GM18505 (cell line): Measurements from ENCODE around the gene PPY.

Experiments used
- ATAC-seq: cut with Tn5 transposase; IDR thresholded peaks from one replicate; pipeline ENCODE4 v1.9.1; 2021; ENCODE audit not compliant: unreplicated experiment
- POLR2A ChIP-seq: IDR thresholded peaks from 4 replicates; pipeline ENCODE4 v1.6.1; 2011; ENCODE audit warnings: borderline replicate concordance; ENCODE audit not compliant: insufficient read depth, insufficient read length; ENCODE audit errors: extremely low read depth

Gene PPY

DNA sequence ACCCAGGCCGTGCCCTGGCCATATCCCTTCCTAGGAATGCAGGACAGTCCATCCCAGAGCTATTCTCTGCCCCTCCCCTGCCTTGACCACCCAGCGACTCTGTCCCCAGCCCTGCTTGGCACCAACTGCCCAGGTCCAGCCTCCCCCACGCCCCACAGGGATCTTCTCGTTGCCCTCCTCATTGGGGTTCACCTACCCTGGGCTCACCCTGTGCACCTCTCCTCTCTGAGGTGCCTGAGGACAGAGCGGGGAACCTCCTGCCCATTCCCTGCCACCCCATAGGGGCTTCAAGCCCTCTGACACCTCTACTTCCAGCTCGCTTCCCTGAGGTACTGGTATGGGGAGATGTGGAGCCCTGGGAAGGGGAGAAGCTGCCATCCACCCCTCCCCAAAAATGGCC, 28.7 kb downstream of the PPY start:
- no peak for TF ChIP-seq POLR2A
- no peak for ATAC-seq

GRCh38 chr17:43912635-43913304, 29.5 kb downstream of the PPY start:
- no peak for ATAC-seq
- no peak for TF ChIP-seq POLR2A

GRCh38 chr17:43911904-43912303, 30.4 kb downstream of the PPY start:
- no peak for TF ChIP-seq POLR2A
- no peak for ATAC-seq

DNA sequence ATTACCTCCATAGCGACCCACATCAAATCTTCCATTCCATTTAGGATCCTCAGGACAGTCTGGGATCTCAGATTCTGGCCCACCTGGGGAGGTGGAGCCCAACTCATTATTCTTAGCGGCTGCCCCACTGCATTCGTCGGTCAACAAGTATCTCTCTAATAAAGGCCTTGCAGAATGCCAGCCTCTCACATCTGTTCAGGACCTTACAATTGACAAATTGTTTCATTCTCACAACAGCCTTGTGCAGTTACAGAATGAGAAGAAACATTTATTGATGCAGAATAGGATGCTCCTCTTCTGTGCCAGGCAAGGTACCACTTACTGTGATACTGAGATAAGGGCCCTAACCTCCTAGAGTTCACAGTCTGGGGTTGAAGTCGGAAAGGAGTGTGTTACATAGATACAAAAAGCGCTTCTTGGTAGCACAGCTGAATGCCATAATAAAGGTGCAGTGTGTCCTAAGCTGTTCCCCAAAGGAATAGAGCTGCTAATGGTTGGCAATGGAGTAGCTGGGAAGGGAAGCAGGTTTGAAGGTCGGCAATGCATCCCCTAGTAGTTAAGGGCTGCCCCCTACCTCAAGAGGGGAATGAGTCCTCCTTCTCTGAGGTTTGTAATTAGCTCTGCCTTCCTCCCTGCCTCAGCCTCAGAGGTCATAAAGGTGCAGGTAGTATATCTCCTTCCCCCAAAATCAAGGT, 32.6 kb downstream of the PPY start:
- ATAC-seq = no peak
- no peak for TF ChIP-seq POLR2A

DNA sequence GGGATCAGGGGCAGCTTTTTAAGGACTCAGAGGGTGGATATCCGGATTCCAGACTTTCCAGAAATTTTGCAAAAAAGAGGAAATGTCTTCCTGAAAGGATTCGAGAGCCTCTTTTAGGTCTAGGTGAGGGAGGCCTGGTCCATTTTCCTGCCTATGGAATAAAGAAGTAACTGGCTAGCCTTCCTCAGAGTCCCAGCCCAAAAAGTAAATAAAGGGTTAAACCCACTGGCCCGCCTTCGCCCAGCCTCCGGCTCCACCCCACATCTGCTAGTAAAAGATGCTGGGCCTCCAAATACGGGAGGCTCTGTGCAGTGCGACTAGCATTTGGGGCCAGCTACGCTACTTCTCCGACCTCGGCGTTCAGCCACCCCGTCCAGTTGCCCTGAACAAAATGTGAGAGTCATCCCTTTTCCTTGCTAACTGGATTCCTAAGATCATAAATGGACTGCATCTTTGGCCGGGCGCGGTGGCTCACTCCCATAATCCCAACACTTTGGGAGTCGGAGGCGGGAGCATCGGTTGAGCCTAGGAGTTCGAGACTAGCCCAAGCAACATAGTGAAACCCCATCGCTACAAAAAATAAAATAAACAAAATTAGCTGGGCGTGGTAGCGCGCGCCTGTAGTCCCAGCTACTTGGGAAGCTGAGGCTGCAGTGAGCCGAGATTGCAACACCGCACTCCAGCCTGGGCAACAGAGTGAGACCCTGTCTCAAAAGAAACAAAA, 34.1 kb downstream of the PPY start:
- no peak for TF ChIP-seq POLR2A
- ATAC-seq = no peak

GRCh38 chr17:43907425-43907981, 34.8 kb downstream of the PPY start, which contains the start of gene MPP2:
TSS of gene MPP2 (minus strand) at chr17:43907536. CDS start at chr17:43904460, 3,076 bp downstream.
- no peak for TF ChIP-seq POLR2A
- no peak for ATAC-seq

DNA sequence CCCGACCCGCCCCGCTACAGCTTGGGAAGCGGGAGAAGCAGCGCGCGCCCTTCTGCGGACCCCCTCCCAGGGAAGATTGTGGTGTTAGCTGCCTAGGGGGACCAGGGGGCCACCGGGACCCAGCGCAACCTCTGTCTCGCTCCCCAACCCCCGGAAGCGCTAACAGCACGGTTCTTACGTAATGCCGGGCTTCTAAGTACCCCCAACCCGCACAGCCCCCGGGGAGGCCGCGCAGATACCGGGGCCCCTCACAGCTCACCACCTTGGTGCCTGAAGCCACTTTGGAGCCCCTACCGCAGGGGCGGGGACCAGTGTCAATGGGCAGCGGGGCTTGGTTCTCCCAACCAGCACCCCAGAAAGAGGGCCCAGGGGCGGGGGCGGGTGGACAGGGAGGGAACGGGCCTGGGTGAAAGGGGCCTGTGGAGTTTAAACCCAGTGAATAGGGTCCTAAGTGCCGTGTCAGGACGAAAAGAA, 35.3 kb downstream of the PPY start:
- ATAC-seq = no peak
- no peak for TF ChIP-seq POLR2A

DNA sequence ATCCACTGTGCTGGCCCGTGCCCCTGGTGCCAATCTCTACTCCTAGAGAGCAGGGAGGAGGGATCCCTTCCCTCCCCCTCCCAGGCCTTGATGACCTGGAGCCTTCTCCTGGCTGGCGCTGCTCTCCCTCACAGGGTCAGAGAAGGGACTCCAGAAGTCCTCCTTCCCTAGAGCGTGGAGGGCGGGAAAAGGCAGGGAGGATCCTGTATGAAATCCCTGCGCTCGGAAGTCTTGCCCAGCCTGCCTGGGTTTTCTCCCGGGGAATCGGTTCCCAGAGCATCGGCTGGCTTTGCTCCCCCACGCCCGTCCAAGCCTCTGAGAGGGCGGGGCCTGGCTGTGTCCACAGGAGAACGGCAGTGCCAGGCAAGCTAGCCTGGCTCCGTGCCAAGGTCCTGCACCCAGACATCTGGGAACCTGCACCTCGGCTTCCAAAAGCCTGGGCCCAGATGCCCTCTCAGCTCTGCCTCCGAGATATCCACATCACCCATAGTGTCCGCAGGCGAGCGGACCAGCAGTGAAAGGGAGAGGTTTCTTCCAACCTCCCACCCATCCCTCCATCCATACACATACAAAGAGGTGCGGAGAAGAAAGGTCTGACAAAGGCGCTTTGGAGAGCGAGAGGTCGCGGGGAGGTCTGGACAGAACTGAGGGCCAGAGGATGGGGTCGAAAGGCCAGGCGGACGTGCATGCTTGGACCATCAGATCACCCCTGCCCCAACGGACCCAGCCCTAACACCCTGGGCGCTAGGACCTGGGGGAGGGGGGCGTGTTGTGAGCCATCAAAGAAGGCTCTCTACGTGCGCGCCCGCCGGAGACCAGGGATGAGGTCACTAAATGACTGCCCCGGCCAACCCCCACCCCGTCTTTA, 36.1 kb downstream of the PPY start:
- ATAC-seq = no peak
- TF ChIP-seq POLR2A = no peak

DNA sequence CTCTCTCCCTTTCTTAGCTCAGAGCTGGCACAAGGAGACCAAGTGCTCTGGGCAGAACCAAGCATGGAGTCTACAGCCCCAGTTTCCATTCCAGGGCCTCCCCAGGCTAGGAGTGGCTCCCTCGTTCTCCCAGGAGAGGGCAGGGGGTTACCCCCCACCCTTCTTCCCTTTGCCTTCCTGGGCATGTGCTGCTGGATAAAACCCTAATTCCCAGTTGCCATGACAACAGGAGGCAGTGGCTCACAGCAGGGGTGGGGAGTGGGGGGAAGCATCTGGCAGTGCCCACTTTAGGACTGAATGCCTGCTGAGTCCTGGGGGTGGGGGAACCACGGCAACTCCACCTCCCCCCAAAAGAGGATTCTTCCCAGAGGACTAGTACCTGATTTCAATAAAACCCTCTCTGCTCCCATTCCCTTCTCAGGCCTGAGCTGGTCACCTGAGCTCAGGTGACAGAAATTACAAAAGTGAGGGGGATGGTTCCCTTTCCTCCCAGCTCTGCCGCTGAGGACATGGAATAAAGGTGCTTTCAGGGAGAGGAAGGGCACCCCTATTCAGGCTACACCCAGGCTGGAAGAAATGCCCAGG, 36.8 kb downstream of the PPY start:
- no peak for ATAC-seq
- no peak for TF ChIP-seq POLR2A

DNA sequence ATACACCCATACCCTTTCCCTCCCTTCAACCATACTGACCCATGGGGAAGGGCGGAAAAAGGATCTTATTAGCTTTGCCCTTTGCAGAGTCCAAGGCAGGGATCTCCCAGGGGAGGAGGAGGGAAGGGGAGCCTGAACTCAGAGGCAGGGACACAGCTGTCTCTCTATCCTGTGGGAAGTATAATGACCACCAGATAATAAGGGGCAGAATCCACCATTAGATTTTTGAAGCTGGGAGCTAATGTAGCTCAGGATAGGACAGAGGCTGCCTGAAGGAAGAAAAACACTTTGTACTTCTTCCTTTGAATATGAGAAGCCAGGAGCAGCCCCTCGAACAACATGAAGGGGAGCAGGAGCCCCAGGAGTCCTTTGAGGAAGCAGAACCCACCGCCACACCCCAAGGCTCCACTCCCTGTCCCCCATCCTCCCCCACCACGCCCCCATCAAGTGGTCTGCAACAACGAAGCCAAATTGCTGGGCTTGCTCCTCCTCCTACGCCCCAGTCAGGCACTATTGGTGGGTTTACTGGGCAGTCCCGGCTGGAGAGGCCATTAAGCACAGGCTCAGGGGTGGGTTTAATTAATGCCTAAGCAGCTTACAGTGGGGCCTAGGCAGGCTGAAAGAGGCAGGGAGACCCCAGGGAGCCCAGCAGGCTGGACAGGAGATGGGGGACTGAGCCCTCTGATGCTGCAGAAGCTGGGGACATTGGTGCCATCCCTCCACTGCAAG, 40.3 kb downstream of the PPY start:
- ATAC-seq = no peak
- no peak for TF ChIP-seq POLR2A

DNA sequence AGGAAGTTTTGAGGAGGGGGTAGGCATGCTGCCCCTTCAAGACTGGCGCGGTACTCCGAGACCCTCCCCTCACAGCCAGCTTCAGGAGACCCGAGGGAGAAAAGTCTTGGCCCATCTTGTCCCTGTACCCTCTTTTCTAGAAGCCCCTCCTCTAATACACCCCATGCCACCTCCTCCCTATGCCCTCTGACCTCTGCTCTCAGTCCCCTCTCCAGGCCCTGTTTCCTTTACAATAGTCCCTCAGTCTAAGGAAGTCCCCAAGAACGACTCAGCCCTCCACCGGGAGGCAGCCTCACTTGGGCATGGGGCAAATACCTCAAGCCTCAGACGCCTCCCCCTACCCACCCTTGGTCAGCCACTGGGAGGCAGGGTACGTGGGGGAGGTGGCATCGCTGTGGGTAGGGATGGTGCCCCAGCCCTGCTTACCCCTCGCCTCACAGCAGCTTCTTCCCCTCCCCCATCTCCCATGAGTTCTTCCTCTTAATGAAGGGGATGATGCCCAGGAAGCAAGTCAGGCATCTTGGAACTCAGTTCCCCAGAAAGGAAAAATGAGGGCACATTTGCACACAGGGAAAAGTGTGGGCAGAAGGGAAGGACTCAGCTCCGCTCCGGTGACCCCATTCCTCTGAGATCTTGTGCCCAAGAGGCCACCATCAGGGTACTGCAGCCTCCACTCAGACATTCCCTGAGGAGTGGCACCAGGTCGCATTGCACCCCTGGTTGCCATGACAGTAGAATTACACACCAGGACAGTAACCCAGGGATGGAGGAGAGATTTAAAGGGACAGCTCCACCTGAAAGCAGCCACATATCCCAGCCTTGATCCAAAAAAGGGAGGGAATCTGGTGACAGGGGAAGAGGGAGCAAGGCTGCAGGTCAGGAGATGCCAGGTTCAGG, 41.2 kb downstream of the PPY start:
- no peak for TF ChIP-seq POLR2A
- ATAC-seq = no peak

DNA sequence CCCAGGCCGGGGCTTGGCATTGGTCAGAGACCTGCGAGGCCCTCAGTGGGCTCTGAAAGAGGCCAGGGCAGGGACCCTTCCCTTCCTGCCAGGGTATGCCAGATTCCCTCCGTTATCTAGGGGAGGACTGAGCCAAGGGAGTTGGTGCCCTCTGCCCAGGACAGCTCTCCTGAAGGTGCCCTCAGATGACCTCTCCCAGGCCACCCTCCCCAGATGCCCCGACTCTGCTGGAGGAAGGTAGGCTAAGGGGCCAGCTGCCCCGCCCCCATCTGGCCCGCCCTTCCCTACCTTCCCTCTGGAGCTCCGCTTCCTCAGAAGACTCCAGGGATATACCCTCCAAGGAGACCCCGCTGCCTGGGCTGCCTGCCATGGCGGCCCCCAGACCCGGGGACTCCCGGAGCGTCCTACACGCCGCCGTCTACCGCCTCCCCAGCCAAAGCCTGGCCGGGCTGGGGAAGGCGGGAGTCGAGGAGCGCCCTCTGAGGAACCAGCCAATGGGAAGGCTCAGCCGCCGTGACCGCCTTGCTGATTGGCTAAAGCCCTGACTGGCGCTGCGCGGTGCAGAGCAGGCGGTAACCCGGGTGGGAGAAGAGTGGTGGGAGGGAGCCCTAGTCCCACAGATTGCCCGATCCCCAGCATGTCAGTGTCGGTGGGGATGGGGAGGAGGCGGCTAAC, 42.0 kb downstream of the PPY start:
- TF ChIP-seq POLR2A = no peak
- ATAC-seq = no peak
